Measurements from ENCODE around the gene PLCB1.
"Not testable (repeated sequence)": the region's sequence is repeated elsewhere in the genome, so short reads cannot be mapped to it uniquely, and the experiment has no call there.

The PLCB1 gene

GRCh38 chr20:8807480-8808201 is 675.6 kb downstream of the PLCB1 start:
- peaks cover 49% of the 10 kb centered on the region for H3K4me1 ChIP-seq (ENCODE audit: control insufficient read depth, insufficient read depth, low read length)

GRCh38 chr20:8808202-8808535 is 676.1 kb downstream of the PLCB1 start:
- Histone ChIP-seq H3K9me3 (ENCODE audit: control insufficient read depth, insufficient read depth, low read depth, low read length) (no peaks in the 10 kb centered on the region), H3K4me1 (ENCODE audit: control insufficient read depth, insufficient read depth, low read length) (peaks cover 53% of the 10 kb centered on the region), H3K27me3 (ENCODE audit: control insufficient read depth, insufficient read depth, low read length) (no peaks in the 10 kb centered on the region), H3K36me3 (ENCODE audit: control insufficient read depth, insufficient read depth, low read length) (no peaks in the 10 kb centered on the region), H3K27ac (ENCODE audit: low read depth, low read length) (no peak overlapping the region), H3K9ac (ENCODE audit: low read length) (no peak overlapping the region), H3K4me3 (ENCODE audit: low read depth, low read length) (no peak overlapping the region)

More at GRCh38 chr20:8807480-8808201, 675.6 kb downstream of the PLCB1 start:
- Histone ChIP-seq H3K4me3 (ENCODE audit: low read depth, low read length) (no peak overlapping the region), H3K9ac (ENCODE audit: low read length) (no peak overlapping the region), H3K9me3 (ENCODE audit: control insufficient read depth, insufficient read depth, low read depth, low read length) (no peaks in the 10 kb centered on the region), H3K27me3 (ENCODE audit: control insufficient read depth, insufficient read depth, low read length) (no peaks in the 10 kb centered on the region), H3K27ac (ENCODE audit: low read depth, low read length) (no peak overlapping the region), H3K36me3 (ENCODE audit: control insufficient read depth, insufficient read depth, low read length) (no peaks in the 10 kb centered on the region)

GRCh38 chr20:8809107-8809953 is 677.3 kb downstream of the PLCB1 start:
- Histone ChIP-seq H3K27ac (ENCODE audit: low read depth, low read length) (no peak overlapping the region), H3K4me1 (ENCODE audit: control insufficient read depth, insufficient read depth, low read length) (peaks cover 53% of the 10 kb centered on the region), H3K9ac (ENCODE audit: low read length) (no peak overlapping the region), H3K9me3 (ENCODE audit: control insufficient read depth, insufficient read depth, low read depth, low read length) (no peaks in the 10 kb centered on the region), H3K4me3 (ENCODE audit: low read depth, low read length) (no peak overlapping the region), H3K27me3 (ENCODE audit: control insufficient read depth, insufficient read depth, low read length) (no peaks in the 10 kb centered on the region), H3K36me3 (ENCODE audit: control insufficient read depth, insufficient read depth, low read length) (no peaks in the 10 kb centered on the region)

GRCh38 chr20:8811801-8812594 is 679.9 kb downstream of the PLCB1 start:
- no peak overlapping the region for H3K9ac ChIP-seq (ENCODE audit: low read length)
- H3K4me1 ChIP-seq (ENCODE audit: control insufficient read depth, insufficient read depth, low read length), result peaks cover 49% of the 10 kb centered on the region

GRCh38 chr20:8812817-8813216 is 680.8 kb downstream of the PLCB1 start:
- Histone ChIP-seq H3K9me3 (ENCODE audit: control insufficient read depth, insufficient read depth, low read depth, low read length) (no peaks in the 10 kb centered on the region), H3K27me3 (ENCODE audit: control insufficient read depth, insufficient read depth, low read length) (no peaks in the 10 kb centered on the region), H3K4me1 (ENCODE audit: control insufficient read depth, insufficient read depth, low read length) (peaks cover 48% of the 10 kb centered on the region), H3K4me3 (ENCODE audit: low read depth, low read length) (no peak overlapping the region), H3K36me3 (ENCODE audit: control insufficient read depth, insufficient read depth, low read length) (no peaks in the 10 kb centered on the region), H3K27ac (ENCODE audit: low read depth, low read length) (no peak overlapping the region), H3K9ac (ENCODE audit: low read length) (no peak overlapping the region)

More at GRCh38 chr20:8811801-8812594, 679.9 kb downstream of the PLCB1 start:
- Histone ChIP-seq H3K4me3 (ENCODE audit: low read depth, low read length) (no peak overlapping the region), H3K27me3 (ENCODE audit: control insufficient read depth, insufficient read depth, low read length) (no peaks in the 10 kb centered on the region), H3K27ac (ENCODE audit: low read depth, low read length) (0 out of 2 replicates have a peak overlapping the region, but pooled peaks have one; percentile 27), H3K36me3 (ENCODE audit: control insufficient read depth, insufficient read depth, low read length) (no peaks in the 10 kb centered on the region), H3K9me3 (ENCODE audit: control insufficient read depth, insufficient read depth, low read depth, low read length) (no peaks in the 10 kb centered on the region)

GRCh38 chr20:8815208-8815607 is 683.1 kb downstream of the PLCB1 start:
- Histone ChIP-seq H3K4me3 (ENCODE audit: low read depth, low read length) (no peak overlapping the region), H3K36me3 (ENCODE audit: control insufficient read depth, insufficient read depth, low read length) (no peaks in the 10 kb centered on the region), H3K9ac (ENCODE audit: low read length) (no peak overlapping the region), H3K9me3 (ENCODE audit: control insufficient read depth, insufficient read depth, low read depth, low read length) (no peaks in the 10 kb centered on the region), H3K27me3 (ENCODE audit: control insufficient read depth, insufficient read depth, low read length) (no peaks in the 10 kb centered on the region), H3K4me1 (ENCODE audit: control insufficient read depth, insufficient read depth, low read length) (peaks cover 28% of the 10 kb centered on the region), H3K27ac (ENCODE audit: low read depth, low read length) (no peak overlapping the region)

DNA sequence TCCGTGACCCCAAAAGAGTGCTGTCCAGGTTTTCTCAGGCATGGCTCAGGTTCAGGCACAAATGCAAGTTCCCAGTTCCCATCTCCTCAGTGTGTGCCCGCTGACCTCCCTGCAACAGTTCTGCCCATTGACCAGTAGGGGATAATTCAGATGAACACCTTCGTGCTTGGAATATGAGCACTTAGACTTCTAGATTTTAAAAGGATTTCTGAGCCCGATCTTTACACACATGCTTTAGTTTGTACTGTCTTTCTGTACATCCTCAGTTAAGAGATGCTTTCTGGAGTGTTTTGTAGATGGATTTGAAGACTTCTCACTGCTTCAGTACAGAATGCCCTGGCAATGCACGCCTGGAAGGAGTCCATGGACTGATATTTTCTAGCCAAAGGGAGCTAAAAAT is 697.2 kb downstream of the PLCB1 start:
- Histone ChIP-seq H3K27ac (ENCODE audit: low read depth, low read length) (no peak overlapping the region), H3K36me3 (ENCODE audit: control insufficient read depth, insufficient read depth, low read length) (no peaks in the 10 kb centered on the region), H3K27me3 (ENCODE audit: control insufficient read depth, insufficient read depth, low read length) (no peaks in the 10 kb centered on the region), H3K9me3 (ENCODE audit: control insufficient read depth, insufficient read depth, low read depth, low read length) (no peaks in the 10 kb centered on the region; the same call in 1 of the 2 replicates), H3K4me3 (ENCODE audit: low read depth, low read length) (no peak overlapping the region), H3K9ac (ENCODE audit: low read length) (no peak overlapping the region), H3K4me1 (ENCODE audit: control insufficient read depth, insufficient read depth, low read length) (no peaks in the 10 kb centered on the region)

DNA sequence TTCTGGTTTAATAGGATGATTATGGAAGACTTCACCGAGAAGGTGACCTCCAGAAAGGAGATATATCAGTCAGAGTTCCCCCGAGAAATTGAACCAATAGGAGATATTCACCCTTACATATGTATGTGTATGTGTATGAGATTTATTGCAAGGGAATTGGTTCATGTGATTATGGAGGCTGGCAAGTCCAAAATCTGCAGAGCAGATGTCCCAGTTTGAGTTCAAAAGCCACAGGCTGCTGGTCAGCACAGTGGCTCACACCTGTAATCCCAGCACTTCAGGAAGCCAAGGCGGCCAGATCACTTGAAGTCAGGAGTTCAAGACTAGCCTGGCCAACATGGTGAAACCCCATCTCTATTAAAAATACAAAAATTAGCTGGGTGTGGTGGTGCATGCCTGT is 702.2 kb downstream of the PLCB1 start:
- H3K4me3 ChIP-seq (ENCODE audit: low read depth, low read length); H3K36me3 ChIP-seq (ENCODE audit: control insufficient read depth, insufficient read depth, low read length); H3K4me1 ChIP-seq (ENCODE audit: control insufficient read depth, insufficient read depth, low read length); H3K27ac ChIP-seq (ENCODE audit: low read depth, low read length); H3K9ac ChIP-seq (ENCODE audit: low read length); H3K27me3 ChIP-seq (ENCODE audit: control insufficient read depth, insufficient read depth, low read length); H3K9me3 ChIP-seq (ENCODE audit: control insufficient read depth, insufficient read depth, low read depth, low read length): not testable (repeated sequence)

GRCh38 chr20:8834851-8835250 is 702.8 kb downstream of the PLCB1 start:
- H3K36me3 ChIP-seq (ENCODE audit: control insufficient read depth, insufficient read depth, low read length), result no peaks in the 10 kb centered on the region
- no peak overlapping the region for H3K9ac ChIP-seq (ENCODE audit: low read length)
- no peaks in the 10 kb centered on the region; the same call in 1 of the 2 replicates for H3K9me3 ChIP-seq (ENCODE audit: control insufficient read depth, insufficient read depth, low read depth, low read length)
- no peak overlapping the region for H3K4me3 ChIP-seq (ENCODE audit: low read depth, low read length)
- H3K4me1 ChIP-seq (ENCODE audit: control insufficient read depth, insufficient read depth, low read length), result no peaks in the 10 kb centered on the region
- no peak overlapping the region for H3K27ac ChIP-seq (ENCODE audit: low read depth, low read length)
- no peaks in the 10 kb centered on the region for H3K27me3 ChIP-seq (ENCODE audit: control insufficient read depth, insufficient read depth, low read length)

GRCh38 chr20:8837396-8837795 is 705.3 kb downstream of the PLCB1 start:
- no peaks in the 10 kb centered on the region for H3K27me3 ChIP-seq (ENCODE audit: control insufficient read depth, insufficient read depth, low read length)
- peaks cover 2% of the 10 kb centered on the region for H3K9me3 ChIP-seq (ENCODE audit: control insufficient read depth, insufficient read depth, low read depth, low read length)
- no peaks in the 10 kb centered on the region for H3K4me1 ChIP-seq (ENCODE audit: control insufficient read depth, insufficient read depth, low read length)
- H3K27ac ChIP-seq (ENCODE audit: low read depth, low read length), result no peak overlapping the region; the same call in 1 of the 2 replicates
- no peak overlapping the region for H3K9ac ChIP-seq (ENCODE audit: low read length)
- no peak overlapping the region for H3K4me3 ChIP-seq (ENCODE audit: low read depth, low read length)
- no peaks in the 10 kb centered on the region for H3K36me3 ChIP-seq (ENCODE audit: control insufficient read depth, insufficient read depth, low read length)

All from HUES6 (cell line).